KMS-11 (cell line): Measurements from ENCODE around the gene CCDC170.

Experiments
- H2AFZ ChIP-seq: fragments of 200-600 bp; sonication (generic); 2 replicates; pipeline ENCODE4 v1.6.1; 2016; ENCODE audit warnings: antibody characterized with exemption, mixed run types, low read depth
- H3K27ac ChIP-seq: fragments of 200-600 bp; sonication (generic); 2 replicates; pipeline ENCODE4 v1.6.1; 2016; ENCODE audit warnings: mild to moderate bottlenecking, mixed run types
- H3K27me3 ChIP-seq: fragments of 200-600 bp; sonication (generic); 2 replicates; pipeline ENCODE4 v1.6.1; 2017; ENCODE audit warnings: mild to moderate bottlenecking, low read depth, mixed run types, moderate library complexity; ENCODE audit not compliant: insufficient read depth
- H3K36me3 ChIP-seq: fragments of 200-600 bp; sonication (generic); 2 replicates; pipeline ENCODE4 v1.6.1; 2017; ENCODE audit warnings: mild to moderate bottlenecking, mixed run types; ENCODE audit not compliant: insufficient read depth
- H3K4me1 ChIP-seq: fragments of 200-600 bp; sonication (generic); 2 replicates; pipeline ENCODE4 v1.6.1; 2016; ENCODE audit warnings: mild to moderate bottlenecking, low read depth, mixed run types; ENCODE audit not compliant: poor library complexity, severe bottlenecking
- H3K4me2 ChIP-seq: fragments of 200-600 bp; sonication (generic); 2 replicates; pipeline ENCODE4 v1.7.0; 2016; ENCODE audit warnings: mild to moderate bottlenecking, mixed run types
- H3K4me3 ChIP-seq: fragments of 200-600 bp; sonication (generic); IDR thresholded peaks from 2 replicates; pipeline ENCODE4 v1.6.1; 2017; ENCODE audit warnings: low read depth, low read length, mixed read lengths; ENCODE audit not compliant: insufficient read depth
- H3K79me2 ChIP-seq: fragments of 200-600 bp; sonication (generic); 2 replicates; pipeline ENCODE4 v1.6.1; 2016; ENCODE audit warnings: low read depth, mixed run types; ENCODE audit not compliant: insufficient read depth
- H3K9ac ChIP-seq: fragments of 200-600 bp; sonication (generic); 2 replicates; pipeline ENCODE4 v1.6.1; 2016; ENCODE audit warnings: mild to moderate bottlenecking, mixed run types
- H4K20me1 ChIP-seq: fragments of 200-600 bp; sonication (generic); 2 replicates; pipeline ENCODE4 v1.6.1; 2016; ENCODE audit warnings: mild to moderate bottlenecking, mixed run types; ENCODE audit not compliant: insufficient read depth
- TF ChIP-seq, protein P1 (sequence below): fragments of 200-600 bp; sonication (generic); conservative IDR thresholded peaks from 2 replicates; pipeline ENCODE4 v1.6.1; 2017; ENCODE audit warnings: low read depth, mild to moderate bottlenecking, antibody characterized with exemption, low read length, moderate library complexity, mixed read lengths

The CCDC170 gene

DNA sequence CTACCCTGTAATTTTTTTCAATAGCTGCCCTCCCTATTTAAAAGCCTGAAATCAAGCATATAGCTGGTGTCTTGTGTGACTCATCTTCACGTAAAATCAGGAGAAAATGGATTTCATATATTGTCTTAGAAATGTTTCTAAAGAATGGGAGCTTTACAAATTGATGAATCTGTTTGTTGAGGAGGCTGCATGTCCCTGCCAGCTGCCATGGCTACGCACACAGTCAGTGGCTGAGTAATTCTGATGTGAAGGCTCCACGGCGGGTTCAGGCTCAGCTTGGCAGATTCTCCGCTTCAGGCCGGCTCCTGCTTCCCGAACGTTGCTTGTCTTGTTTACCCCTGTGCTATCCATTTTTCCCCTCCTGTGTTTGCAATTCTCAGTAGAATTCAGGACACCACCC lies 82.8 kb downstream of the CCDC170 start:
- Histone ChIP-seq H4K20me1 (no peaks in the 10 kb centered on the region), H3K4me1 (no peaks in the 10 kb centered on the region), H3K27ac (no peak overlapping the region), H3K4me3 (no peak overlapping the region), H3K36me3 (no peaks in the 10 kb centered on the region), H3K9ac (no peak overlapping the region), H3K79me2 (no peaks in the 10 kb centered on the region), H3K4me2 (no peak overlapping the region), H2AFZ (no peak overlapping the region), H3K27me3 (no peaks in the 10 kb centered on the region)
- TF ChIP-seq, protein P1, sequence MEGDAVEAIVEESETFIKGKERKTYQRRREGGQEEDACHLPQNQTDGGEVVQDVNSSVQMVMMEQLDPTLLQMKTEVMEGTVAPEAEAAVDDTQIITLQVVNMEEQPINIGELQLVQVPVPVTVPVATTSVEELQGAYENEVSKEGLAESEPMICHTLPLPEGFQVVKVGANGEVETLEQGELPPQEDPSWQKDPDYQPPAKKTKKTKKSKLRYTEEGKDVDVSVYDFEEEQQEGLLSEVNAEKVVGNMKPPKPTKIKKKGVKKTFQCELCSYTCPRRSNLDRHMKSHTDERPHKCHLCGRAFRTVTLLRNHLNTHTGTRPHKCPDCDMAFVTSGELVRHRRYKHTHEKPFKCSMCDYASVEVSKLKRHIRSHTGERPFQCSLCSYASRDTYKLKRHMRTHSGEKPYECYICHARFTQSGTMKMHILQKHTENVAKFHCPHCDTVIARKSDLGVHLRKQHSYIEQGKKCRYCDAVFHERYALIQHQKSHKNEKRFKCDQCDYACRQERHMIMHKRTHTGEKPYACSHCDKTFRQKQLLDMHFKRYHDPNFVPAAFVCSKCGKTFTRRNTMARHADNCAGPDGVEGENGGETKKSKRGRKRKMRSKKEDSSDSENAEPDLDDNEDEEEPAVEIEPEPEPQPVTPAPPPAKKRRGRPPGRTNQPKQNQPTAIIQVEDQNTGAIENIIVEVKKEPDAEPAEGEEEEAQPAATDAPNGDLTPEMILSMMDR: no peak

DNA sequence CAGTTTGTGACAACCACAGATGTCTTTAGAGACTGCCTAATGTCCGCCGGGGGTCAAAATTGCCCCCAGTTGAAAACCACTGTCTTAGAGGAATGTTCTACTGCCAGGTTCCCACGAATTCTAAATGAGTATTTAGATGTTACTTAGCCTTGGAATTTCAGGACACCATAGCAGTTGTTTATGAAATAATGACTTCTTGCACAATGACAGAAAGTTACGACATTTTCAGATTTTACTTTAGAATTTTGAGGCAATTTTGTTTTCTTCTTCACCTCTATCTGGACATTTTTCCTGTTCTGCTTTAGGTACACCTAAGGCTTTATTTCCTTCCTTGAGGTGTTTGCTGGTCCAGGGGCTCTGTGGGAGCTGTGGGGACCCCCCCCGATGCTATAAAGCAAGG lies 83.4 kb downstream of the CCDC170 start:
- no peak overlapping the region for H3K27ac ChIP-seq
- H3K4me1 ChIP-seq: no peaks in the 10 kb centered on the region
- no peaks in the 10 kb centered on the region for H3K79me2 ChIP-seq

DNA sequence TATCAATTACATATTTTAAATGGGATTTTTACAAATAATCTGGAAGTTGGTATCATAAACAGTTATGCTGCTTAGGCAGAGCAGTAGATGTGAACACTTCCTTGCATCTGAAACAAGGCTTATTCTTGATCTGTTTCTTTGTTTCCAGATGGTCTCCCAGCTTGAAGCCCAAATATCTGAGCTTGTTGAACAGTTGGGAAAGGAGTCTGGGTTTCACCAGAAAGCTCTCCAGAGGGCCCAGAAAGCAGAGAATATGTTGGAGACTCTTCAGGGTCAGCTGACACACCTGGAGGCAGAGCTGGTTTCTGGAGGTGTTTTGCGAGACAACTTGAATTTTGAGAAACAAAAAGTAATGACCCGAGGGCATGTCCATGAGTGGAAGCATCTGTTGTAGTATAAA lies 91.9 kb downstream of the CCDC170 start:
- Histone ChIP-seq H3K4me3 (no peak overlapping the region), H3K79me2 (no peaks in the 10 kb centered on the region), H4K20me1 (no peaks in the 10 kb centered on the region), H3K36me3 (no peaks in the 10 kb centered on the region), H3K9ac (no peak overlapping the region), H3K4me1 (no peaks in the 10 kb centered on the region), H2AFZ (no peak overlapping the region), H3K4me2 (no peak overlapping the region), H3K27ac (no peak overlapping the region), H3K27me3 (no peaks in the 10 kb centered on the region)
- TF ChIP-seq, protein P1: no peak

More for the DNA sequence above, 83.4 kb downstream of the CCDC170 start:
- H3K27me3 ChIP-seq: no peaks in the 10 kb centered on the region
- no peak overlapping the region for H3K9ac ChIP-seq
- no peak overlapping the region for H3K4me3 ChIP-seq
- H2AFZ ChIP-seq: no peak overlapping the region
- H3K36me3 ChIP-seq: no peaks in the 10 kb centered on the region
- TF ChIP-seq, protein P1: no peak
- H3K4me2 ChIP-seq: no peak overlapping the region
- no peaks in the 10 kb centered on the region for H4K20me1 ChIP-seq

DNA sequence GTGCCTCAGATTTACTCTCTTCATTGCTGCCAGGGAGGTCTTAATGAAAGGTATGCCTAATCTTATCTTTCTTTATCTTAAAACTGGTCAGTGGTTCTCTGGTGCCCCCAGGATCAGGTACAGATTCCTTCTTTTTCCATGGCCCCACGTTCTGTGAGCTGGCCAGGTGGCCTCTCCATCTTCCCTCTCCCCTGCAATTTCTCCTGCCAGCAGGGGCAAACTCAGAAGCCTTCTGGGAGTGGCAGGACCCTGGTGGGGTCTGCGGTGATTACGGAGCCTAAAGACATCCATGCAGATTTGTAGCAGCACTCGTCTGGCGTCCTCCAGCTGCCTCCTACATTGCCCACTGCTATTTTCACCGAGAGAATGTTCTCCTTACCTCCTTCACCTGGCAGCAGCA lies 95.8 kb downstream of the CCDC170 start:
- H3K9ac ChIP-seq: no peak overlapping the region
- no peaks in the 10 kb centered on the region for H3K4me1 ChIP-seq
- TF ChIP-seq, protein P1: no peak
- H3K27me3 ChIP-seq: no peaks in the 10 kb centered on the region
- H3K79me2 ChIP-seq: no peaks in the 10 kb centered on the region
- H4K20me1 ChIP-seq: no peaks in the 10 kb centered on the region
- H3K4me2 ChIP-seq: no peak overlapping the region
- no peak overlapping the region for H3K27ac ChIP-seq
- H3K4me3 ChIP-seq: no peak overlapping the region
- H2AFZ ChIP-seq: no peak overlapping the region
- H3K36me3 ChIP-seq: no peaks in the 10 kb centered on the region

DNA sequence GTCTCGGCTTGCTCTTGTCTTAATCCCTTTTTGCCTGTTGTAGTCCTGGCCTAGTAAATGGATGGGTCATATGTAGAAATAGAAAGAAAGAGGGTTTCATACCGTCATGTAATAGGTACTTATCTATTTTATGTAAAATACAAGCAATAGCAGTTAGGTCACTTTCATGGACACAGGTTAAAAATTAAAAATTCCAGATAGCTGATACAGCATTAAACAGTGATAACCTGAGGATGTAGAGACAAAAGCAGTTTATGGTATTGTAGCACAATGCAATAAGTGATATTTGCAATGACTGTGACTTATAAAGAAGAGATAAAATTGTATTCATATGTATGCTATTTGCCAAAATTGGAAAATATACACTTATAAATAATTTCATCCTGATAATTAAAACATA lies 96.9 kb downstream of the CCDC170 start:
- Histone ChIP-seq H4K20me1 (no peaks in the 10 kb centered on the region), H2AFZ (no peak overlapping the region), H3K79me2 (no peaks in the 10 kb centered on the region), H3K9ac (no peak overlapping the region), H3K36me3 (no peaks in the 10 kb centered on the region), H3K4me2 (no peak overlapping the region), H3K27me3 (no peaks in the 10 kb centered on the region), H3K4me3 (no peak overlapping the region), H3K27ac (no peak overlapping the region), H3K4me1 (no peaks in the 10 kb centered on the region)
- TF ChIP-seq, protein P1: no peak
